ENCODE data around the gene GON4L. TPM values are rescaled to one million over a fixed set of nuclear protein-coding genes. Genes with fewer than 3 reads are reported as not detected.

The GON4L gene
- total RNA-seq, 1 experiment from 2014 or later: 53.4 TPM

DNA sequence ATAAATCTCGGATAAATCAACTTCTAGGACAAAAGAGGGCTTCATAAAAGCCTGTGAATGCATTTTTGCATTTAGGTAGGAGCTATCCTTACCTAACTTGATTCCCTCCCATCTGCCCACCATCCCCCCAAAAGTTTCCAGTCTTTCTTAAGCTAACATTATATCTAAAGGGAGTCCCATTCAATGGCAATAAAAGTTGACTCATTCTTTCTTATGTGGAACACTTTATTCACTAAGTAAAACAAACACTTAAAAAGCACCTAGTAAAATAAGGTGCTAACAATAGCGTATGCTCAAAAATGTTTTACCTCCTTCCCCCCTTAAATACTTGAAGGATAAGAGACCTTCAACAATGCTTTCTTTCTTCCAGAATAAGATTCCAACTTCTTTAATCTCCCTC lies 83.8 kb downstream of the GON4L start:
- H3K14ac ChIP-seq (ENCODE audit: insufficient read depth, low read length): no peak overlapping the region
- H2BK20ac ChIP-seq (ENCODE audit: low read depth, low read length, poor library complexity, severe bottlenecking): no peak overlapping the region
- H3K56ac ChIP-seq (ENCODE audit: insufficient read length, low read depth, low read length): no peak overlapping the region
- H4K91ac ChIP-seq (ENCODE audit: insufficient read length, low read depth, low read length): no peak overlapping the region
- H3K79me1 ChIP-seq (ENCODE audit: insufficient read depth, low read depth, low read length, poor library complexity, severe bottlenecking): no peaks in the 10 kb centered on the region
- H3K27ac ChIP-seq (ENCODE audit: insufficient read length, low read depth, low read length): no peak overlapping the region
- WGBS (ENCODE audit: extremely low coverage, insufficient read length, low lambda C conversion rate): no CpG with 5 or more reads among the region's 2 CpGs
- no peaks in the 10 kb centered on the region for H3K9me3 ChIP-seq (ENCODE audit: control insufficient read depth, low read depth, low read length)
- no peak overlapping the region for H3K4ac ChIP-seq (ENCODE audit: low read depth, low read length)
- H3K23ac ChIP-seq (ENCODE audit: insufficient read length, low read depth, low read length): no peak overlapping the region
- H3K18ac ChIP-seq (ENCODE audit: insufficient read length, low read depth, low read length): no peak overlapping the region
- H3K23me2 ChIP-seq (ENCODE audit: insufficient read length, low read depth, low read length, poor library complexity, severe bottlenecking): no peaks in the 10 kb centered on the region
- no peaks in the 10 kb centered on the region for H3K79me2 ChIP-seq (ENCODE audit: insufficient read depth, low read length)
- H4K20me1 ChIP-seq (ENCODE audit: control insufficient read depth, insufficient read depth, insufficient read length): no peaks in the 10 kb centered on the region
- H3K9ac ChIP-seq (ENCODE audit: extremely low read depth, insufficient read length, low read length): no peak overlapping the region
- Mint-ChIP-seq H3K27me3 (ENCODE audit: low read depth) (no peaks in the 10 kb centered on the region), H3K36me3 (ENCODE audit: insufficient read depth in 1 of 3, low read depth in 3 of 3) (peaks cover 51 to 90% (median 84%) of the 10 kb centered on the region in 3 experiments; a peak in 6 of 7 replicates), H3K9me3 (no peaks in the 10 kb centered on the region), H3K27ac (no peak overlapping the region), H3K4me1 (no peaks in the 10 kb centered on the region), H3K4me3 (no peak overlapping the region)
- no peaks in the 10 kb centered on the region for H3K4me1 ChIP-seq (ENCODE audit: insufficient read depth, low read length)
- H4K8ac ChIP-seq (replicated peaks; ENCODE audit: insufficient read length, low read depth, low read length): no peak overlapping the region
- no peak overlapping the region for H3T11ph ChIP-seq (ENCODE audit: low read length)
- H3K4me2 ChIP-seq (ENCODE audit: insufficient read depth, insufficient read length, low read length): no peak overlapping the region
- DNase-seq: no peak
- no peak overlapping the region for H2BK15ac ChIP-seq (ENCODE audit: low read depth, low read length)
- H3K27me3 ChIP-seq (ENCODE audit: insufficient read depth, low read length): no peaks in the 10 kb centered on the region
- no peak overlapping the region for H2AK5ac ChIP-seq (ENCODE audit: insufficient read length, low read length)
- no peak overlapping the region for H4K5ac ChIP-seq (ENCODE audit: insufficient read length, low read depth, low read length)
- H2AFZ ChIP-seq (ENCODE audit: low read length): no peak overlapping the region
- H2BK120ac ChIP-seq (ENCODE audit: low read depth, low read length, poor library complexity, severe bottlenecking): no peak overlapping the region
- H2BK12ac ChIP-seq (ENCODE audit: insufficient read length, low read depth, low read length): no peak overlapping the region
- H2BK5ac ChIP-seq (ENCODE audit: insufficient read length, low read length): no peak overlapping the region
- TF ChIP-seq, protein P1, sequence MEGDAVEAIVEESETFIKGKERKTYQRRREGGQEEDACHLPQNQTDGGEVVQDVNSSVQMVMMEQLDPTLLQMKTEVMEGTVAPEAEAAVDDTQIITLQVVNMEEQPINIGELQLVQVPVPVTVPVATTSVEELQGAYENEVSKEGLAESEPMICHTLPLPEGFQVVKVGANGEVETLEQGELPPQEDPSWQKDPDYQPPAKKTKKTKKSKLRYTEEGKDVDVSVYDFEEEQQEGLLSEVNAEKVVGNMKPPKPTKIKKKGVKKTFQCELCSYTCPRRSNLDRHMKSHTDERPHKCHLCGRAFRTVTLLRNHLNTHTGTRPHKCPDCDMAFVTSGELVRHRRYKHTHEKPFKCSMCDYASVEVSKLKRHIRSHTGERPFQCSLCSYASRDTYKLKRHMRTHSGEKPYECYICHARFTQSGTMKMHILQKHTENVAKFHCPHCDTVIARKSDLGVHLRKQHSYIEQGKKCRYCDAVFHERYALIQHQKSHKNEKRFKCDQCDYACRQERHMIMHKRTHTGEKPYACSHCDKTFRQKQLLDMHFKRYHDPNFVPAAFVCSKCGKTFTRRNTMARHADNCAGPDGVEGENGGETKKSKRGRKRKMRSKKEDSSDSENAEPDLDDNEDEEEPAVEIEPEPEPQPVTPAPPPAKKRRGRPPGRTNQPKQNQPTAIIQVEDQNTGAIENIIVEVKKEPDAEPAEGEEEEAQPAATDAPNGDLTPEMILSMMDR (conservative IDR thresholded peaks at IDR 0.05): no peak
